Stimulated activated CD4-positive, alpha-beta T cell treated with anti-CD3 and anti-CD28 coated beads, TNF-alpha, amount 100 ng/mL, for 48 hours (primary cell): ENCODE results near the gene NXPH3.

Experiments
- DNase-seq, 3 donors: peaks; one replicate each; pipeline ENCODE4 v3.0.0-alpha.2; 2020; ENCODE audit warnings: low read depth in 3 of 3

Gene NXPH3

GRCh38 chr17:49630113-49630900 is 54.6 kb downstream of the NXPH3 start:
- no peak for DNase-seq

GRCh38 chr17:49631496-49631895 is 55.8 kb downstream of the NXPH3 start:
- DNase-seq = no peak
